ENCODE results near the gene RHEX.
"Not testable (repeated sequence)": the region's sequence is repeated elsewhere in the genome, so short reads cannot be mapped to it uniquely, and the experiment has no call there.

The RHEX gene

DNA sequence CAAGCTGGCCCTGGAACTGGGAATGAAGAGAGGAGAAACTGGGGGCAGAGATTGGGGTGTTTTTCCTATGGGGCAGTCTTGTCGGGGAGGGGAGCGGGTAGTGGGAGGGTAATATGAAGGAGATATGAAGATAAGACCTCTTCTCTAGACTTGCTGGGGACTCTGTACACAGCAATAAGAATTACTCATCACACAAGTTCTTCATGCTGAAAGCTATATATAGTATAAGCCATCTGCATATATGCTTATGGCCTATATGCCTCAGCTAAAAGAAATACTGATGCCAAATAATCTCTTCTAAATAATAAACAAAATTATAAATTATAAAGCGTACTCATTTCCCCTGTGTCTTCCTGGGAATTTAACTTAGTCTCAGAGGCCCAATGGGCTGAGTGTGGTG lies 7.9 kb downstream of the RHEX start:
- no peak overlapping the region for H3K4me3 ChIP-seq (ENCODE audit: control insufficient read depth, low read depth, low read length)
- DNase-seq (ENCODE audit: low read depth): no peak
- TF ChIP-seq, protein P1, sequence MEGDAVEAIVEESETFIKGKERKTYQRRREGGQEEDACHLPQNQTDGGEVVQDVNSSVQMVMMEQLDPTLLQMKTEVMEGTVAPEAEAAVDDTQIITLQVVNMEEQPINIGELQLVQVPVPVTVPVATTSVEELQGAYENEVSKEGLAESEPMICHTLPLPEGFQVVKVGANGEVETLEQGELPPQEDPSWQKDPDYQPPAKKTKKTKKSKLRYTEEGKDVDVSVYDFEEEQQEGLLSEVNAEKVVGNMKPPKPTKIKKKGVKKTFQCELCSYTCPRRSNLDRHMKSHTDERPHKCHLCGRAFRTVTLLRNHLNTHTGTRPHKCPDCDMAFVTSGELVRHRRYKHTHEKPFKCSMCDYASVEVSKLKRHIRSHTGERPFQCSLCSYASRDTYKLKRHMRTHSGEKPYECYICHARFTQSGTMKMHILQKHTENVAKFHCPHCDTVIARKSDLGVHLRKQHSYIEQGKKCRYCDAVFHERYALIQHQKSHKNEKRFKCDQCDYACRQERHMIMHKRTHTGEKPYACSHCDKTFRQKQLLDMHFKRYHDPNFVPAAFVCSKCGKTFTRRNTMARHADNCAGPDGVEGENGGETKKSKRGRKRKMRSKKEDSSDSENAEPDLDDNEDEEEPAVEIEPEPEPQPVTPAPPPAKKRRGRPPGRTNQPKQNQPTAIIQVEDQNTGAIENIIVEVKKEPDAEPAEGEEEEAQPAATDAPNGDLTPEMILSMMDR (conservative IDR thresholded peaks at IDR 0.05; ENCODE audit: control insufficient read depth, insufficient read depth, low read depth, low read length): no peak

DNA sequence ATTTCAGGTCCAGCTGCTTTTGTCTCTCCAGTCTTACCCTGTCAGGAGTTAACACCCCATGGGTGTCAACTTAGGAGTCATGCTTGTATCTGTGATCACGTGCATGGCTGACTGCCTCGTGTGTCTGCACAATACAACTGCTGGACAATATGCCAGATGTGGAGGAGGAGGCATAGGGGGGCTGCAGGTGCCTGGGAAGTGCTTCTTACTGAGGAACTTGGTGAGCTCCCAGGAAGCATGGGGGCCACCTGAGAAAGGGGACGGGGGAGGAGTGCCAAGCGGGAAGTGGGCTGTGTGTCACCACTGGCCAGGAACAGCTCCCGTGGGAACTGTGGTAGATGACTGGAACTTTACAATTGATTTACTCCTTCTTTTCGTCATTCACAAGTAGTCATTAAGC lies 9.5 kb downstream of the RHEX start:
- H3K4me3 ChIP-seq (ENCODE audit: control insufficient read depth, low read depth, low read length): no peak overlapping the region
- DNase-seq (ENCODE audit: low read depth): peak; percentile 39
- TF ChIP-seq, protein P1 (conservative IDR thresholded peaks at IDR 0.05; ENCODE audit: control insufficient read depth, insufficient read depth, low read depth, low read length): no peak

GRCh38 chr1:206064001-206064400 lies 11.0 kb downstream of the RHEX start:
- H3K4me3 ChIP-seq (ENCODE audit: control insufficient read depth, low read depth, low read length); DNase-seq (ENCODE audit: low read depth): not testable (repeated sequence)

GRCh38 chr1:206064501-206064900 lies 11.5 kb downstream of the RHEX start:
- not testable (repeated sequence) for H3K4me3 ChIP-seq (ENCODE audit: control insufficient read depth, low read depth, low read length); DNase-seq (ENCODE audit: low read depth)

DNA sequence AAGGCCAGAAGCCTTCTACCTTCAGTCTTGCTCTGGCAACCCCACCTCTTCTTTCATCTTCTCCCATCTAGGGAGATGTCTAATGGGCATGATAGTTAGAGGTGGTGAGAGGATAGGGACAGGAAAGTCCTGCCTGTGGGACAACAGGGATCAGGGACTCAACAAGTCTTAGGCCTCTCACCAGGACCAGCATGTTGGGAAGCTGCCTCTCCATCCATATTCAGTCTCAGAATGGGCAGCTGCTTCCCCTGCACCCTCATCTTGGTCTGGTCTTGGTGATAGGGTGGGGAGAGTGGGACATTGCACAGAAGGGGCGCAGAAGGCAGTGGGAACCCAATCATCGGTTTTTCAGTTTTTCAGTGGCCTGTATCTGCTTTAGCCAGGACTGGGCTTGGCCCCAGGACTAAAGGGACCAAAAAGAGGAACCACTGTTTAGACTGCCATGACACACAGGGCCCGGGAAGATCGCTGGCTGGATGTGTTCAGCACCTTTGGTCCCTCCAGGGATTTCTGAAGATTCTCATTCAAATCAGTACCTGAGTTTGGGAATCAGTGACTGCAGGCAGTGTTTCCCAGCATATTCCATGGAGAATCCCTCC lies 12.7 kb downstream of the RHEX start:
- H3K4me3 ChIP-seq (ENCODE audit: control insufficient read depth, low read depth, low read length): no peak overlapping the region
- DNase-seq (ENCODE audit: low read depth): no peak
- TF ChIP-seq, protein P1 (conservative IDR thresholded peaks at IDR 0.05; ENCODE audit: control insufficient read depth, insufficient read depth, low read depth, low read length): no peak

GRCh38 chr1:206066479-206067171 lies 13.7 kb downstream of the RHEX start:
- DNase-seq (ENCODE audit: low read depth): no peak
- H3K4me3 ChIP-seq (ENCODE audit: control insufficient read depth, low read depth, low read length): no peak overlapping the region
- TF ChIP-seq, protein P1 (conservative IDR thresholded peaks at IDR 0.05; ENCODE audit: control insufficient read depth, insufficient read depth, low read depth, low read length): no peak

- H3K4me3 ChIP-seq (ENCODE audit: control insufficient read depth, low read depth, low read length): no peak overlapping the region
- TF ChIP-seq, protein P1 (conservative IDR thresholded peaks at IDR 0.05; ENCODE audit: control insufficient read depth, insufficient read depth, low read depth, low read length): no peak
- peak; percentile 34 for DNase-seq (ENCODE audit: low read depth)
These were observed 14.7 kb downstream of the RHEX start for GRCh38 chr1:206067486-206068227.

All from fibroblast of mammary gland (primary cell).